Vagina (tissue), 2 donors: Measurements from ENCODE around the gene MYO1E. TPM values are rescaled to one million over a fixed set of nuclear protein-coding genes. Genes with fewer than 3 reads are reported as not detected.

ENCODE experiments used
- DNase-seq, 2 donors: peaks; one replicate each; pipeline ENCODE4 v3.0.0-alpha.2; 2017; ENCODE audit errors: extremely low spot score in 2 of 2
- H3K27ac ChIP-seq: fragments of 200-600 bp; sonication (generic); one replicate; pipeline ENCODE4 v1.5.1; 2019
- H3K27me3 ChIP-seq: fragments of 200-600 bp; sonication (generic); one replicate; pipeline ENCODE4 v1.5.1; 2019
- H3K36me3 ChIP-seq, 2 donors: fragments of 200-600 bp; sonication (generic); one replicate each; pipeline ENCODE4 v1.5.1; 2017 to 2019
- H3K4me1 ChIP-seq: fragments of 200-600 bp; sonication (generic); one replicate; pipeline ENCODE4 v1.5.1; 2019
- H3K4me3 ChIP-seq, 2 donors: fragments of 200-600 bp; sonication (generic); 1 replicate in 1 of 2; 2 replicates in 1 of 2; pipeline ENCODE4 v1.5.1; 2016 to 2019
- H3K9me3 ChIP-seq: fragments of 200-600 bp; sonication (generic); one replicate; pipeline ENCODE4 v1.5.1; 2019
- CTCF ChIP-seq, 3 experiments: fragments of 450-650 bp in 2 of 3; fragments of 200-600 bp in 1 of 3; sonication (generic) in 1 of 3; IDR thresholded peaks; one replicate each; pipeline ENCODE4 v1.5.1; 2017 to 2019; ENCODE audit warnings: antibody characterized with exemption in 3 of 3, mild to moderate bottlenecking in 2 of 3, moderate library complexity in 2 of 3
- POLR2A ChIP-seq, 2 donors: fragments of 450-650 bp; IDR thresholded peaks; one replicate each; pipeline ENCODE4 v1.6.1; 2017; ENCODE audit warnings: antibody characterized with exemption in 2 of 2, mild to moderate bottlenecking in 2 of 2, moderate library complexity in 2 of 2
- POLR2AphosphoS5 ChIP-seq, 2 donors: sonication (generic); formaldehyde crosslinking; IDR thresholded peaks; one replicate each; pipeline ENCODE4 v1.9.0; 2017; ENCODE audit warnings: antibody characterized with exemption in 2 of 2, mild to moderate bottlenecking in 2 of 2, low read depth in 1 of 2; ENCODE audit not compliant: insufficient read depth in 1 of 2
- intact Hi-C: fragments of 100-400 bp; cut with DNase I; formaldehyde crosslinking; loops from one replicate; pipeline ENCODE4 v1.15.1; 2023
- total RNA-seq: library from RNA; depleted of rRNA; stranded (reverse); fragments of >200 nt; gene quantifications from one replicate; pipeline ENCODE4 v1.2.3, GENCODE V29; 2016

MYO1E gene
- total RNA-seq, 1 donor from 2014 or later: 16.9 TPM

GRCh38 chr15:59242649-59243048 is 130.0 kb downstream of the MYO1E start:
- no peak overlapping the region for H3K4me3 ChIP-seq
- no peaks in the 10 kb centered on the region for H3K36me3 ChIP-seq
- H3K27me3 ChIP-seq: no peaks in the 10 kb centered on the region
- no peak overlapping the region for H3K27ac ChIP-seq
- no peak for DNase-seq
- H3K4me1 ChIP-seq: peaks cover 8% of the 10 kb centered on the region
- intact Hi-C loops: no loop called here
- TF ChIP-seq CTCF (IDR thresholded peaks at IDR 0.05): no peak
- no peak for TF ChIP-seq POLR2AphosphoS5 (IDR thresholded peaks at IDR 0.05; ENCODE audit: insufficient read depth in 1 of 2, low read depth in 1 of 2)
- TF ChIP-seq POLR2A (IDR thresholded peaks at IDR 0.05): no peak
- H3K9me3 ChIP-seq: no peaks in the 10 kb centered on the region

DNA sequence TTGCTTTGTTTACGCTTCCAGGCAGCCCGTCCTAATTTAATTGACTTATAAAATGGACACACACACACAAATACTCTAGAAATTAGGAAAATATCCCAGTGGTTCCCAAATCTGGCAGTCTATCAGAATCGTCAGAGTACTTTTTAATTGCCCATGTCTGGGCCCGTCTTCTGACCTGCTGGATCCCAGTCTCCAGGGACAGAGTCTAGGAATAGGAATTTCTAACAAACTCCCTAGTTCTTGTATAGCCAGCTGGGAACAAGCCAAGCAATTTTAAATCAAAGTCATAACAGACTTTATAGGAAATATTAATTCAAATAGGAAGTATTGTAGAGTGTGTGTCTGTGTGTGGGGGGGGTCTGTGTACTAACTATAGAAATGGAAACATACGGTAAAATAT is 132.6 kb downstream of the MYO1E start:
- TF ChIP-seq POLR2AphosphoS5 (IDR thresholded peaks at IDR 0.05; ENCODE audit: insufficient read depth in 1 of 2, low read depth in 1 of 2): no peak
- TF ChIP-seq POLR2A (IDR thresholded peaks at IDR 0.05): no peak
- no peak for TF ChIP-seq CTCF (IDR thresholded peaks at IDR 0.05)
- H3K27ac ChIP-seq: no peak overlapping the region
- H3K4me1 ChIP-seq: peaks cover 8% of the 10 kb centered on the region
- no peaks in the 10 kb centered on the region for H3K36me3 ChIP-seq
- H3K27me3 ChIP-seq: no peaks in the 10 kb centered on the region
- H3K4me3 ChIP-seq: no peak overlapping the region
- DNase-seq: no peak
- intact Hi-C loops: no loop called here
- H3K9me3 ChIP-seq: no peaks in the 10 kb centered on the region

DNA sequence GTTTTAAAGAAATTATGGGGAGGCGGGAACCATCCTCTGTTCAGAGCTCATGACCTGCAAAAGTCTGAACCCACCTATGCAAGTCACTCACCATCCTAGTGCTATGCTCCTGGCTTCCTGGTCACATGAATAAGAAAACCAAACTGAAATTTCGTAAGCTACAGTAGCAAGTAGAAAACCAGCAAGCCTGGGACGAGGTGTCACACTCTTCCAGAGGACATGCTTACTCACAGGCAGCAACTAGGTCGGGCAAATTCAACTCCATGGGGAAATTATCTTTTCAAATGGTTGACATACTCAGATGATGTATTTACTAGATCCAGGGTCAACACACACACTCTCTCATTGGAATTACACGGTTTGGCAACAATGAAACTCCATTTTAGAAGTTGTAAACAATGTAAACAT is 134.7 kb downstream of the MYO1E start:
- no peak overlapping the region for H3K27ac ChIP-seq
- H3K4me3 ChIP-seq: no peak overlapping the region
- peaks cover 10% of the 10 kb centered on the region for H3K4me1 ChIP-seq
- no peaks in the 10 kb centered on the region for H3K9me3 ChIP-seq
- H3K36me3 ChIP-seq: no peaks in the 10 kb centered on the region
- no peak for DNase-seq
- intact Hi-C loops: no loop called here
- TF ChIP-seq POLR2A (IDR thresholded peaks at IDR 0.05): no peak
- no peak for TF ChIP-seq POLR2AphosphoS5 (IDR thresholded peaks at IDR 0.05; ENCODE audit: insufficient read depth in 1 of 2, low read depth in 1 of 2)
- TF ChIP-seq CTCF (IDR thresholded peaks at IDR 0.05): no peak
- no peaks in the 10 kb centered on the region for H3K27me3 ChIP-seq

GRCh38 chr15:59237119-59237855 is 135.4 kb downstream of the MYO1E start:
- H3K36me3 ChIP-seq: no peaks in the 10 kb centered on the region
- intact Hi-C loops: no loop called here
- TF ChIP-seq CTCF (IDR thresholded peaks at IDR 0.05) (no peak), POLR2A (IDR thresholded peaks at IDR 0.05) (no peak), POLR2AphosphoS5 (IDR thresholded peaks at IDR 0.05; ENCODE audit: insufficient read depth in 1 of 2, low read depth in 1 of 2) (no peak)
- no peak for DNase-seq
- H3K27me3 ChIP-seq: no peaks in the 10 kb centered on the region
- no peak overlapping the region for H3K27ac ChIP-seq
- H3K9me3 ChIP-seq: no peaks in the 10 kb centered on the region
- peaks cover 15% of the 10 kb centered on the region for H3K4me1 ChIP-seq
- no peak overlapping the region for H3K4me3 ChIP-seq

GRCh38 chr15:59236394-59236793 is 136.3 kb downstream of the MYO1E start:
- H3K27me3 ChIP-seq: no peaks in the 10 kb centered on the region
- H3K4me1 ChIP-seq: peaks cover 24% of the 10 kb centered on the region
- H3K36me3 ChIP-seq: no peaks in the 10 kb centered on the region
- DNase-seq: no peak
- no peaks in the 10 kb centered on the region for H3K9me3 ChIP-seq
- no peak overlapping the region for H3K27ac ChIP-seq
- intact Hi-C loops: no loop called here
- H3K4me3 ChIP-seq: no peak overlapping the region
- TF ChIP-seq CTCF (IDR thresholded peaks at IDR 0.05) (no peak), POLR2AphosphoS5 (IDR thresholded peaks at IDR 0.05; ENCODE audit: insufficient read depth in 1 of 2, low read depth in 1 of 2) (no peak), POLR2A (IDR thresholded peaks at IDR 0.05) (no peak)
